Measurements from ENCODE around the gene CCDC85C.
A peak's percentile ranks its signal among the peaks of the same experiment; 100 is the strongest.

CCDC85C gene

DNA sequence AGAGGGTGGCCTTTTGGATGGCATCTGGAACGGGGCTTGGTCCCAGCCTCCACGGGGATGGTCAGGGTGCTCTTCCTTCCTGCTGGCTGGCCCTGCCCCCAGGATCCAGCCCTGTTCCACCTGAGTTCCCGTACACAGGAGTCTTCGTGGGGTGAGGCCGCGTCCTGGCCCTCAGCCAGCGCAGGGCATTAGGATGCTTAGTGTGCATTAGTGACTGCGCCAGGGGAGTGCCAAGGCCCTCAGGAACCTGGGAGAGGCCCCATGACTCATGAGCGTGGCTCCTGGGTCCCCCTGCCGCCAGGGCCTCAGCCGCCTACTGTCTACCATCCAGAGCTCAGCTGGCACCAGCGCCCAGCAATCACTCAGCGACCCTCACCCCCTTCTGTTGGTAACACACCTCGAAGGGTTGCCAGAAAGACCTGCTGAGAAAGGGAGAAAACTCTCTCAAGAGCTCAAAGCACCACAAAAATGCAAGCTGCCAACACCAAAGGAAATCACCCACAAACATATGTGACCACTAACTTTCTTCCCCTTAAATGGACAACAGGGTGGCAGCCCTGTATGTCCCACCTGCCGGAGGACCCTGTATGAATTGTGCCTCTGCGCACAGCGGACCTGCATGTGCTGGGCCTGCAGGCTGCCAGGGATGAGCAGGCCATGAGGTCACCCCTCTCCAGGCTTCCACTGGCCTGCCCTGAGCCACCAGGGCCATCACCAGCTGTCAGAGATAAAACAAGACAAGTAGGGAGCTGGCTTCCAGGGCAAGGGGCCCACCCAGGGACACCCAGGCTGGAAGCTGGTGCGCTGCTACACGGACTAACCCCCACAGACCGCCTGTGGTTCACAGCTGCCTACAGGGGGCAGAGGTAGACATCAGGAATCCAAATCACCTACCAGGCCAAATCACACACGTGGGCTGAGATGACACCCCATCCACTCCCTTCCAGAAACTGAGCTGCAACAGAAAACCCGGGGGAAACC lies 28.7 kb downstream of the CCDC85C start:
- H3K4me1 ChIP-seq (ENCODE audit: low read length): peaks cover 37% of the 10 kb centered on the region
- no peak overlapping the region for H3K4me3 ChIP-seq (ENCODE audit: low read length)
- H3K4me2 ChIP-seq (ENCODE audit: low read length): no peak overlapping the region
- H3K9ac ChIP-seq (ENCODE audit: low read length): no peak overlapping the region
- H3K79me2 ChIP-seq (ENCODE audit: low read length): no peaks in the 10 kb centered on the region
- no peak overlapping the region for H3K27ac ChIP-seq (ENCODE audit: low read length)
- no peak for TF ChIP-seq EZH2phosphoT487 (IDR thresholded peaks at IDR 0.05; ENCODE audit: low read depth)
- TF ChIP-seq, protein P1, sequence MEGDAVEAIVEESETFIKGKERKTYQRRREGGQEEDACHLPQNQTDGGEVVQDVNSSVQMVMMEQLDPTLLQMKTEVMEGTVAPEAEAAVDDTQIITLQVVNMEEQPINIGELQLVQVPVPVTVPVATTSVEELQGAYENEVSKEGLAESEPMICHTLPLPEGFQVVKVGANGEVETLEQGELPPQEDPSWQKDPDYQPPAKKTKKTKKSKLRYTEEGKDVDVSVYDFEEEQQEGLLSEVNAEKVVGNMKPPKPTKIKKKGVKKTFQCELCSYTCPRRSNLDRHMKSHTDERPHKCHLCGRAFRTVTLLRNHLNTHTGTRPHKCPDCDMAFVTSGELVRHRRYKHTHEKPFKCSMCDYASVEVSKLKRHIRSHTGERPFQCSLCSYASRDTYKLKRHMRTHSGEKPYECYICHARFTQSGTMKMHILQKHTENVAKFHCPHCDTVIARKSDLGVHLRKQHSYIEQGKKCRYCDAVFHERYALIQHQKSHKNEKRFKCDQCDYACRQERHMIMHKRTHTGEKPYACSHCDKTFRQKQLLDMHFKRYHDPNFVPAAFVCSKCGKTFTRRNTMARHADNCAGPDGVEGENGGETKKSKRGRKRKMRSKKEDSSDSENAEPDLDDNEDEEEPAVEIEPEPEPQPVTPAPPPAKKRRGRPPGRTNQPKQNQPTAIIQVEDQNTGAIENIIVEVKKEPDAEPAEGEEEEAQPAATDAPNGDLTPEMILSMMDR (IDR thresholded peaks at IDR 0.05; ENCODE audit: low read depth, low read length): peak; percentile 24; the same call in 1 of the 2 replicates
- 0 out of 2 replicates have a peak, but pooled peaks cover 3% of the 10 kb centered on the region for H3K27me3 ChIP-seq (ENCODE audit: low read depth, low read length)
- H2AFZ ChIP-seq (ENCODE audit: low read depth, low read length): no peak overlapping the region
- H4K20me1 ChIP-seq (ENCODE audit: insufficient read depth, low read length): no peaks in the 10 kb centered on the region
- H3K36me3 ChIP-seq (replicated peaks; ENCODE audit: low read depth, low read length): no peaks in the 10 kb centered on the region
- no peaks in the 10 kb centered on the region for H3K9me3 ChIP-seq (ENCODE audit: insufficient read depth, low read length)

DNA sequence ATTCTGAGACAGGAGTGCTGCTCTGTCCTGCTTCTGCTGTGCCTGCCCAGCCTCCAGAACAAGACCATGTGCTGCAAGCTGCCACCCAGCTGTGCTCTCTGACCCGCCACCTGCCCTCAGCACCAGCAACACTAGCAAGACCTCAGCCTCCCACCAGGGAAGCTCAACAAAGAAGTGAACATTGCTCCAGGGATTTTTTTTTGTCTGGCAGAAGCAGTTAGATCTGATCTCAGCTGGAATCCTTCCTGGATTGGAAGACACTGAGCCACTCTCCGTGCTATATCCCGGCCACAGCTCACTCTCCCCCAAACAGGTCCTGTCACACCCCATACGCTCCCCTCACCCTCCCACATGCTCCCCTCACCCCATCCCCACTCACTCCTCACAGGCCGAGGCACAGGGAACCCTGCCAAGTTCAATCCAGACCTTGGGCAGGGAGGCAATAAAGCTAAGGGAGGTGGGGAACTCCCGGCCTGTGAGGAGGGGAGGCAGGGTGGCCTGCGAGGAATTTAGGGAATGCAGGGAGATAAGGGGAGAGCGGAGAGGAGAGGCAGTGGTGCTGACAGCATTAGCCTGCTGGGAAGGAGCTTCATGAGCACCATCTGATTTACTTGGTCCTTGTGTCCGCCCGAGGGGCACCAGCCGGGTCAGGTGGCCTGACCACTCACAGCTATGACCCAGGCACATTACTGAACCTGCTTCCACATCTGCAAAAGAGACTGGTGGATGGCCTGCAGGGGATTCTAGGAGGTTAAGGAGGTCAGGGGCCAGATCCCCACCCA lies 29.7 kb downstream of the CCDC85C start:
- H3K36me3 ChIP-seq (replicated peaks; ENCODE audit: low read depth, low read length): no peaks in the 10 kb centered on the region
- peaks cover 43% of the 10 kb centered on the region for H3K4me1 ChIP-seq (ENCODE audit: low read length)
- H4K20me1 ChIP-seq (ENCODE audit: insufficient read depth, low read length): no peaks in the 10 kb centered on the region
- no peaks in the 10 kb centered on the region for H3K9me3 ChIP-seq (ENCODE audit: insufficient read depth, low read length)
- H3K27me3 ChIP-seq (ENCODE audit: low read depth, low read length): 0 out of 2 replicates have a peak, but pooled peaks cover 3% of the 10 kb centered on the region
- H3K79me2 ChIP-seq (ENCODE audit: low read length): no peaks in the 10 kb centered on the region
- no peak overlapping the region for H3K4me3 ChIP-seq (ENCODE audit: low read length)
- H3K27ac ChIP-seq (ENCODE audit: low read length): no peak overlapping the region
- no peak overlapping the region for H3K4me2 ChIP-seq (ENCODE audit: low read length)
- H3K9ac ChIP-seq (ENCODE audit: low read length): no peak overlapping the region
- H2AFZ ChIP-seq (ENCODE audit: low read depth, low read length): no peak overlapping the region
- TF ChIP-seq, protein P1 (IDR thresholded peaks at IDR 0.05; ENCODE audit: low read depth, low read length): no peak
- no peak for TF ChIP-seq EZH2phosphoT487 (IDR thresholded peaks at IDR 0.05; ENCODE audit: low read depth)

DNA sequence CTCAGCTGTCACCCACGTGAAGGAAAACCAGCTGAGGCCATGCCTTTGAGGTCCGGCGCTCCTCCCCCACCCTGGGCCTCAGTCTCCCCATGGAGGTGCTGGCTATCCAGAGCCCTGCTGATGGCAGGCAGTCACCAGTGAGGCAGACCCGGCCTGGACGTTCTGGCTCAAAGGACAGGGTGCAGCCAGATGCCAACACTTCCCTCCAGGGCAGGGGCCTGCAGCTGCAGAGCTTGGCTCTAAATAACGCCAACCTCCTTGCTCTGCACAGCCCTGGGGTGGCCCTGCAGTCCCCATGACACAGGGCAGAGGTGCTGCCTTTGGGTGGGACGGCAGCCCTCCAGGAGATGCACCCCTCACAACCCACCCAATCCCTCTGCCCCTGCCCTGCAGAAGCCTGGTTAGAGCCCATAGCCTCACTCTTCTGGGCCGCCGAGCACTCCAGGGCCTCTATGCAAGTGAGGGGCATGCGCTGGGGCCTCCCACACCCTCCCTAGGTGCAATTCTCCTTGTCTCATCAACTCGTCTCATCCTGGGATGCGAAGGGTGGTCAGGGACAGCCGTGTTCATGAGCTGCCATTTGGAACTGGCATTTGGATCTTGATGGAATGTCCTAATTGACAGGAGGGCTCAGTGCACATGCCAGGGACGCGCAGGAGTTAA lies 30.4 kb downstream of the CCDC85C start:
- H3K4me2 ChIP-seq (ENCODE audit: low read length): peak overlapping the region; percentile 72
- 0 out of 2 replicates have a peak, but pooled peaks cover 3% of the 10 kb centered on the region for H3K27me3 ChIP-seq (ENCODE audit: low read depth, low read length)
- no peak overlapping the region; the same call in 1 of the 2 replicates for H3K27ac ChIP-seq (ENCODE audit: low read length)
- 0 out of 2 replicates have a peak overlapping the region, but pooled peaks have one; percentile 13 for H3K9ac ChIP-seq (ENCODE audit: low read length)
- no peaks in the 10 kb centered on the region for H4K20me1 ChIP-seq (ENCODE audit: insufficient read depth, low read length)
- TF ChIP-seq EZH2phosphoT487 (IDR thresholded peaks at IDR 0.05; ENCODE audit: low read depth): no peak
- TF ChIP-seq, protein P1 (IDR thresholded peaks at IDR 0.05; ENCODE audit: low read depth, low read length): no peak
- no peaks in the 10 kb centered on the region for H3K79me2 ChIP-seq (ENCODE audit: low read length)
- no peak overlapping the region for H2AFZ ChIP-seq (ENCODE audit: low read depth, low read length)
- peaks cover 44% of the 10 kb centered on the region for H3K4me1 ChIP-seq (ENCODE audit: low read length)
- peak overlapping the region; percentile 47; the same call in 1 of the 2 replicates for H3K4me3 ChIP-seq (ENCODE audit: low read length)
- no peaks in the 10 kb centered on the region for H3K9me3 ChIP-seq (ENCODE audit: insufficient read depth, low read length)
- no peaks in the 10 kb centered on the region for H3K36me3 ChIP-seq (replicated peaks; ENCODE audit: low read depth, low read length)
